Measurements from ENCODE around the gene PNMA8A.

Gene PNMA8A

GRCh38 chr19:46428239-46429135 lies 42.9 kb downstream of the PNMA8A start, which contains the start of gene PNMA8C:
PNMA8C (minus strand) TSS chr19:46428936; CDS start chr19:46428359, 577 bp downstream.
- DNase-seq (ENCODE audit: low read depth), result no peak

DNA sequence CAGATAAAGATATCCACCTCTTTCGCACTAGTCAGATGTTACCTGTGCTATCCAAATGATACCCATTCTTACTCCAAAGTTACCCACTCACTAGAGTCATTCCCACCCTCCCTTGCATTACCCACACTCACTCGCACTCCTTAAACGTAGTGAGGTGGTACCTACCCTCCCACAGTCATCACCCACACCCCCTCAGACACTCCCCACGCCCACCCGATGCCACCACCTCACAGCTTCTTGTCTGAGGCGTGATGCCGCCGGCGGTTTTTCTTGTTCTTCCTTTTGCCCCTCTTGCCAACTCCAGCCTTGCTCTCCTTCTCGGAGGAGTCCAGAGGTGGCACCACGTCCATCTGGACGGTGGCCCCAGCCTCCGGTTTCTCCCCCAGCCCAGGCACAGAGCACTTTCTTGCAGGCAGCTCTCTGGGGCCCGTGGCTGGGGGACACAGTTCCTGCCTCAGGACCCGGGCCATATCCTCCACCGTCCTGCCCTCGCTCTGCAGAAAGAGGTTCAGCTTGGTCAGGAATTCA lies 43.8 kb downstream of the PNMA8A start:
- no peak for DNase-seq (ENCODE audit: low read depth)

DNA sequence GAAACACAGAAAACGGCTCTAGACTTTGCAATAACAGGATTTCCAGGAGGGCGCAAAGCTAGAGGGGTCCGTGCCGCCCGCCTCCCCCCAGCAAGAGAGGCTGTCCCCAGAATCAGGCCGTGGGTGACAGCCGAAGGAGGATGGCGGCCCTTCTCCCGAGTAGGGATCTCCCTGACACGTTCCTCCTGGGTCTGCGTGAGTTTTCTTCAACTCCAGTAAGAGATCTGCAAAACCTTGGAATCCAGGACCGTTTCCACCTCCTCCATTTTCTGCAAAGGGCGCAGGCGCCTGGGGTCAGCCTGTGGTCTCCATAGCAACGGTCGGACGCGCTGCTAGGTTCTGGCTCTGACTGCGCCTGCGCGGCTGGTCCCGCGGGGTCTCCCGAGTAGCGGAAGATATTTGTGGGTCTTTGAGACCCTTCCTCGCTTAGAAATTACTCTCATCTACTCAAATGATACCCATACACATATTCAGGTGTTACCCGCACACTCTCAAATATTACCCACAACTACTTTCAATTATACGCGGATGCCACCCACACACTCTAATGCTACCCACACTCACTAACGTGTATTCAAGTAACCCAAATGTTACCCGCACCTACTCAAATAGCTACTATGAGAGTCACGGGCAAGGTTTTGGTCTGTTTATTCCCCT lies 44.7 kb downstream of the PNMA8A start:
- DNase-seq (ENCODE audit: low read depth), result no peak

DNA sequence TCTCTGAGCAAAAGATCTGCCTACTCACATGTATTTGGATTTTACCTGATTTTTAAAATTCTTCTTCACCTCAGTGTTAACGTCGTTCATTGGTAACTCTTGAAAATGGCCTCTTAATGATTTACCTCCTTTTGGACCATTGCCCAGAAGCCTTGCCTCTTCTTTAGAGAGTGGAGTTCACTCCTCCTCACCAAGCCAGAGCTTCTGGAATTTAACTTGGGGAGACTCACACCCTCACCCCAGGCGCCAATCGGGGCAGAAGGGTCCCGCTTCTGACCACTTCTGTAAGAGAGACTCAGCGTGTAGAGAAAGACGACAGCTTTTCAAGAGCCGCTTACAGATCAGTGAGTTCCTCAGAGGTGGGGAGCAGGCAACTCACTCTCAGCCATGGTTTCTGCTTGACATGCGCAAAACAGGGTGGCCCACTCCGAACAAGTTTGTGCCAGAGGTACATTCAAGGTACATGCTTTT lies 45.3 kb downstream of the PNMA8A start:
- no peak for DNase-seq (ENCODE audit: low read depth)

GRCh38 chr19:46423188-46423587 lies 48.2 kb downstream of the PNMA8A start:
- DNase-seq (ENCODE audit: low read depth), result no peak

- DNase-seq (ENCODE audit: low read depth), result no peak
These were observed 49.0 kb downstream of the PNMA8A start for GRCh38 chr19:46422344-46422743.

DNA sequence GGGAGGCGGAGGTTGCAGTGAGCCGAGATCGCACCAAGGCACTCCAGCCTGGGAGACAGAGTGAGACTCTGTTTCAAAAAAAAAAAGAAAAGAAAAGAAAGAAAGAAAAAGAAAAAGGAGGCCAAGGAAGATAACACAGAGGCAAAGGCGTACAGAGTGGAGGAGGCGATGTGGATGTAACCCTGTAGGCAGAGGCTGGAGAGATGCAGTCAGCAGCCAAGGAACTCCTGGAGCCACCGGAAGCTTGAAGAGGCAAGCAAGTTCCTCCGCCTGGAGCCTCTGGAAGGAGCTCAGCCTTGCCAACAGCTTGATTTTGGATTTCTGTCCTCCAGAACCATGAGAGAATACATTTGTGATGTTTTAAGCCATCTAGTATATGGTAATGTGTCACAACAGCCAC lies 51.3 kb downstream of the PNMA8A start:
- DNase-seq (ENCODE audit: low read depth), result no peak
